ENCODE results near the gene STK32C.
A peak's percentile ranks its signal among the peaks of the same experiment; 100 is the strongest.
"Not testable (repeated sequence)": the region's sequence is repeated elsewhere in the genome, so short reads cannot be mapped to it uniquely, and the experiment has no call there.

STK32C gene

GRCh38 chr10:132228616-132229015 is 79.1 kb downstream of the STK32C start:
- no peak for DNase-seq

- no peak for DNase-seq
Observed at GRCh38 chr10:132227851-132228390, 79.8 kb downstream of the STK32C start.

- DNase-seq: no peak
Observed at GRCh38 chr10:132226586-132227405, 81.0 kb downstream of the STK32C start.

GRCh38 chr10:132225849-132226205 is 81.9 kb downstream of the STK32C start:
- no peak for DNase-seq

- no peak for DNase-seq
Observed at GRCh38 chr10:132225073-132225848, 82.5 kb downstream of the STK32C start.

GRCh38 chr10:132224343-132225072 is 83.2 kb downstream of the STK32C start:
- DNase-seq: no peak

- no peak for DNase-seq
Observed at GRCh38 chr10:132223611-132224342, 84.0 kb downstream of the STK32C start.

- DNase-seq: peak; percentile 60 to 61
Observed at GRCh38 chr10:132223156-132223590, 84.6 kb downstream of the STK32C start.

- DNase-seq: no peak
Observed at GRCh38 chr10:132222726-132223125, 85.0 kb downstream of the STK32C start.

- not testable (repeated sequence) for DNase-seq
Observed at GRCh38 chr10:132220996-132221395, 86.8 kb downstream of the STK32C start.

GRCh38 chr10:132220061-132220460 is 87.7 kb downstream of the STK32C start:
- no peak for DNase-seq

GRCh38 chr10:132219486-132219885 is 88.3 kb downstream of the STK32C start:
- DNase-seq: no peak

GRCh38 chr10:132216441-132216840 is 91.3 kb downstream of the STK32C start:
- DNase-seq: not testable (repeated sequence)

GRCh38 chr10:132213917-132214316 is 93.8 kb downstream of the STK32C start:
- no peak for DNase-seq

GRCh38 chr10:132212816-132213215 is 94.9 kb downstream of the STK32C start:
- DNase-seq: no peak

GRCh38 chr10:132211246-132211645 is 96.5 kb downstream of the STK32C start:
- DNase-seq: no peak

- DNase-seq: no peak
Observed at GRCh38 chr10:132210766-132211165, 97.0 kb downstream of the STK32C start.

GRCh38 chr10:132209978-132210530 is 97.7 kb downstream of the STK32C start:
- DNase-seq: no peak

GRCh38 chr10:132209130-132209529 is 98.6 kb downstream of the STK32C start:
- DNase-seq: no peak

GRCh38 chr10:132208462-132209050 is 99.2 kb downstream of the STK32C start:
- no peak for DNase-seq

Measured in stimulated activated CD4-positive, alpha-beta T cell treated with anti-CD3 and anti-CD28 coated beads, Interleukin-4, amount 100 ng/mL, for 4 hours (primary cell).